ENCODE measurements around the gene ARFGAP2.

Gene ARFGAP2

GRCh38 chr11:47189100-47189834, 12.6 kb upstream of the ARFGAP2 start:
- Histone ChIP-seq H3K9me3 (replicated peaks; ENCODE audit: insufficient read depth, low read length) (no peaks in the 10 kb centered on the region), H3K79me2 (ENCODE audit: low read length) (no peaks in the 10 kb centered on the region), H3F3A (ENCODE audit: insufficient read depth, low read length) (peaks cover 15% of the 10 kb centered on the region), H3K27me3 (replicated peaks; ENCODE audit: insufficient read depth, low read length) (peaks cover 48% of the 10 kb centered on the region), H3K4me3 (ENCODE audit: low read length) (no peak overlapping the region), H3K36me3 (replicated peaks; ENCODE audit: insufficient read depth, low read length) (no peaks in the 10 kb centered on the region), H3K4me2 (ENCODE audit: low read depth, low read length) (no peak overlapping the region), H3K4me1 (ENCODE audit: low read length) (0 out of 2 replicates have a peak, but pooled peaks cover 7% of the 10 kb centered on the region), H3K27ac (ENCODE audit: low read length) (no peak overlapping the region), H3K9me2 (replicated peaks; ENCODE audit: insufficient read depth, low read length) (no peaks in the 10 kb centered on the region), H4K20me1 (ENCODE audit: insufficient read depth, low read length) (no peaks in the 10 kb centered on the region), H3K9ac (ENCODE audit: low read length) (no peak overlapping the region), H2AFZ (ENCODE audit: low read length) (no peak overlapping the region)
- DNase-seq = no peak
- TF ChIP-seq EZH2phosphoT487 (IDR thresholded peaks at IDR 0.05; ENCODE audit: low read length) (no peak), EZH2 (optimal IDR thresholded peaks at IDR 0.05; ENCODE audit: low read depth, low read length) (no peak), CTCF (IDR thresholded peaks at IDR 0.05; ENCODE audit: low read length) (no peak)

- Histone ChIP-seq H3F3A (ENCODE audit: insufficient read depth, low read length) (peaks cover 15% of the 10 kb centered on the region), H3K27ac (ENCODE audit: low read length) (no peak overlapping the region), H3K4me3 (ENCODE audit: low read length) (no peak overlapping the region), H3K4me1 (ENCODE audit: low read length) (0 out of 2 replicates have a peak, but pooled peaks cover 7% of the 10 kb centered on the region), H3K27me3 (replicated peaks; ENCODE audit: insufficient read depth, low read length) (peaks cover 49% of the 10 kb centered on the region), H2AFZ (ENCODE audit: low read length) (no peak overlapping the region), H3K4me2 (ENCODE audit: low read depth, low read length) (peak overlapping the region; percentile 97; the same call in 1 of the 2 replicates), H3K9ac (ENCODE audit: low read length) (no peak overlapping the region), H4K20me1 (ENCODE audit: insufficient read depth, low read length) (no peaks in the 10 kb centered on the region), H3K36me3 (replicated peaks; ENCODE audit: insufficient read depth, low read length) (no peaks in the 10 kb centered on the region), H3K79me2 (ENCODE audit: low read length) (no peaks in the 10 kb centered on the region), H3K9me3 (replicated peaks; ENCODE audit: insufficient read depth, low read length) (no peaks in the 10 kb centered on the region), H3K9me2 (replicated peaks; ENCODE audit: insufficient read depth, low read length) (no peaks in the 10 kb centered on the region)
- DNase-seq = no peak
- TF ChIP-seq EZH2 (optimal IDR thresholded peaks at IDR 0.05; ENCODE audit: low read depth, low read length) = no peak
- no peak for TF ChIP-seq EZH2phosphoT487 (IDR thresholded peaks at IDR 0.05; ENCODE audit: low read length)
- TF ChIP-seq CTCF (IDR thresholded peaks at IDR 0.05; ENCODE audit: low read length) = no peak
Measured at GRCh38 chr11:47188259-47188658, 11.6 kb upstream of the ARFGAP2 start.

GRCh38 chr11:47187723-47188122, 11.0 kb upstream of the ARFGAP2 start:
- no peaks in the 10 kb centered on the region for H3K9me2 ChIP-seq (replicated peaks; ENCODE audit: insufficient read depth, low read length)
- no peaks in the 10 kb centered on the region for H3K9me3 ChIP-seq (replicated peaks; ENCODE audit: insufficient read depth, low read length)
- DNase-seq = no peak
- no peaks in the 10 kb centered on the region for H3K36me3 ChIP-seq (replicated peaks; ENCODE audit: insufficient read depth, low read length)
- H3K4me1 ChIP-seq (ENCODE audit: low read length) = 0 out of 2 replicates have a peak, but pooled peaks cover 7% of the 10 kb centered on the region
- H3K27me3 ChIP-seq (replicated peaks; ENCODE audit: insufficient read depth, low read length) = peaks cover 49% of the 10 kb centered on the region
- no peaks in the 10 kb centered on the region for H3K79me2 ChIP-seq (ENCODE audit: low read length)
- no peak for TF ChIP-seq EZH2 (optimal IDR thresholded peaks at IDR 0.05; ENCODE audit: low read depth, low read length)
- no peak for TF ChIP-seq CTCF (IDR thresholded peaks at IDR 0.05; ENCODE audit: low read length)
- no peak for TF ChIP-seq EZH2phosphoT487 (IDR thresholded peaks at IDR 0.05; ENCODE audit: low read length)
- peak overlapping the region; percentile 97 for H3K4me2 ChIP-seq (ENCODE audit: low read depth, low read length)
- H4K20me1 ChIP-seq (ENCODE audit: insufficient read depth, low read length) = no peaks in the 10 kb centered on the region
- H3K9ac ChIP-seq (ENCODE audit: low read length) = peak overlapping the region; percentile 4; the same call in 1 of the 2 replicates
- H2AFZ ChIP-seq (ENCODE audit: low read length) = peak overlapping the region; percentile 94; the same call in 1 of the 2 replicates
- H3K4me3 ChIP-seq (ENCODE audit: low read length) = peak overlapping the region; percentile 56
- peaks cover 15% of the 10 kb centered on the region for H3F3A ChIP-seq (ENCODE audit: insufficient read depth, low read length)
- no peak overlapping the region for H3K27ac ChIP-seq (ENCODE audit: low read length)
